GM19351 (cell line): ENCODE data around the gene AFF3.

Source experiments
- ATAC-seq: cut with Tn5 transposase; IDR thresholded peaks from one replicate; pipeline ENCODE4 v1.9.1; 2021; ENCODE audit warnings: mild to moderate bottlenecking, moderate library complexity; ENCODE audit not compliant: unreplicated experiment

Gene AFF3

DNA sequence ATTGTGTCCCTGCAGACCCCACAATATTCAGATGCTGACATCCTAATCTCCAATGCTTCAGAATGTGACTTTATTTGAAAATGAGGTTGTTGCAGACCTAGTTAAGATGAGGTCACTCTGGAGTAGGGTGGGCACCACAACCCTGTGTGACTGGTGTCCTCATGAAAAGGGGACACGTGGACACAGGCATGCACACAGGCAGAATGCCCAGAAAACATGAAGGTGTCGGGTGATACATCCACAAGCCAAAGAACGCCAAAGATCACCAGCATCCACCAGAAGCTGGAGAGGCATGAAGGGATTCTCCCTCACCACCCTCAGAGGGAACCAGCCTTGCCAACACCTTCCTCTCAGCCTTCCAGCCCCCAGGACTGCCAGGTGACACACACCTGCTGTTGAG is 69.3 kb downstream of the AFF3 start:
- ATAC-seq = no peak

- no peak for ATAC-seq
These were observed 69.9 kb downstream of the AFF3 start for GRCh38 chr2:100072503-100072902.

- ATAC-seq = no peak
These were observed 70.9 kb downstream of the AFF3 start for GRCh38 chr2:100071335-100072043.

DNA sequence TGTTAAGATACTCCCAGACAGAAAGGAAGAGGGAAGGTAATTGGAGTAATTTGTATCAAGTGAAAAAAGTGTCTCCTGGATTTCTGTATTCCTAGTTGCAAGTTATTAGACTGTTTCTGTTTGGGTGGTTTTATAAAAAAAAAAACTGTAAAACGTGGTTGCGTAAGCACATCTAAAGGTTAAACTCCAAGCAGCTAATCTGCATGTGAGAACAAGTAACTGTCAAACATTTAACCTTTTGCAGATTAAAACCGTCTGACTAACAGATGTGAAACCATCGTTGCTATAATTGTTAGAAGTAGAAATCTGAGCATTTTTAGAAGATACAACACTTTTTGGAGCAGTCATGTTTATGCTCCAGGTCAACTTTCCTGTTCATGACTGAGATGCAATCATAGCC is 72.3 kb downstream of the AFF3 start:
- ATAC-seq = no peak

- no peak for ATAC-seq
These were observed 74.0 kb downstream of the AFF3 start for GRCh38 chr2:100068395-100068794.

DNA sequence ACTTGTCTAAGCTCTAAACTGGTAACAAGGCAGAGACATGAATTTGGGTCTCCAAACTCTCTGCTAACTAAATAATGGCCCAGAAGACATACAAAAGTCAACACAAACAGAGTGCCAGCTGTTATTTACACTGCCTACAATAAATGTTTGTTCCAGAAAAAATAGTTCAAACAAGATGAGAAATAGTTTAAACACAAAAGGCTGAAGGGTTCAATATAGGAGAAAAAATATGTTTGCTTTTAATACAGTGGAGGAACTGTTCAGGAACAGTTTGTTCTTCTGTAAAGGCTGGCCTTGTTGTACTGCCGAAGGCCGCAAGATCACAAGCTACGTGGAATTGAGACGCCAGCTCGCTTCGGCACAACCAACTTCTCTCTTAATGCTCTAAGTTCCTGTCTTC is 74.6 kb downstream of the AFF3 start:
- no peak for ATAC-seq

GRCh38 chr2:100066856-100067255 is 75.5 kb downstream of the AFF3 start:
- ATAC-seq = no peak

GRCh38 chr2:100066246-100066645 is 76.1 kb downstream of the AFF3 start:
- ATAC-seq = no peak

DNA sequence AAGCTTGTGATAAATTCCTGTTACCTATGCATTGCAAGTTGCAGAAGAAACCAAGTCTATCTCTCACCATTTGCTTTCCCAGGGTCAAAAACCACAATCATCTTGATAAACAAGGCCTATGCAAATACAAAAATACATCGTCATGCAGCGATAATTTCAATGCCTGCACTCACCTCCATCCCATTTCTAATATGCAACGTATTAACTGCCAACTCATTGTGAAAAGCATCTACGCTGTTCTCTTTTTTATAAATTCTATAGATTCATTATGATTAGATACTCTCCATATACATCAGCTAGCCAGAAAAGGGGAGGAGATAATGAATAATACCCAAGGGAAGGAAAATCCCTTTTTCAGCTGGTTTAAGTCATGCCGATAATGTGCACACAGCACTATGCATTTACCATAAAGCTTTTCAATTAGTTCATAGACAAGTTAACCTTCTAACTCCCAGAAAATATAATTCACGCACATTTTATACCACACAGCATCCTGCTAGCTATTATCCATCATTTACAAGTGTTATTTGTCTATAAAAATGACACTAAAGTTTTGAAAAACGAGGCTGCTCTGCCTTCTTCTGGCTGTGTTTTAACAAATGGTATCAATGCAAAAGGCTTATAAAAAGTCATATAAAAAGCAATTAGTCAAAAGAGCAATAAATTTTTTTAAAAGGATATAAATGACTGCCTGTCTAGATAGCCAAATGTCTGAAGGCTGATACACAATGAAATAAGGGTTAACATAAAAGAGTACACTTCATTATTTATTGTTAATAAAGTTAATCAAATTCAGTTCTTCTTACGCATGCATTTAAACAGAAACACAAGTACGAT is 77.6 kb downstream of the AFF3 start:
- no peak for ATAC-seq

- ATAC-seq = no peak
These were observed 78.2 kb downstream of the AFF3 start for GRCh38 chr2:100064165-100064564.

GRCh38 chr2:100063459-100063953 is 78.9 kb downstream of the AFF3 start:
- no peak for ATAC-seq

- ATAC-seq = no peak
These were observed 80.1 kb downstream of the AFF3 start for GRCh38 chr2:100062336-100062735.

- no peak for ATAC-seq
These were observed 81.5 kb downstream of the AFF3 start for GRCh38 chr2:100060875-100061274.

- no peak for ATAC-seq
These were observed 82.8 kb downstream of the AFF3 start for GRCh38 chr2:100059638-100060037.

GRCh38 chr2:100057901-100058261 is 84.5 kb downstream of the AFF3 start:
- no peak for ATAC-seq

DNA sequence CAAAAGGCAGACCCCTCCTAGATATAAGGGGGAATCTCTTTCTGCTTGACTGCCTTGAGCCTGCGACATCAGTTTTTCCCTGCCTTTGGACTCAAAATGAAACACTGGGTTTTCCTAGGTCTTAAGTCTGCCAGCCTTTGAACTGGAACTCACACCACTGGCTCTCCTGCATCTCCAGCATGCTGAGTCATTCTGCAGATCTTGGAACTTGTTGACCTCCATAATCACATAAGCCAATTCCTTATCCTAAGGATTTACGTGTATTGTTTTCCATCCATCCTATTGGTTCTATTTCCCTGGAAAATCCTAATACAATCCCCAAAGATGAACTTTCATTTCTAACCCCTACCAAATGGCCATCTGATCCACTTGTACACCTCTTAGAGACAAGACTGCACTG is 88.0 kb downstream of the AFF3 start:
- no peak for ATAC-seq

- no peak for ATAC-seq
These were observed 89.1 kb downstream of the AFF3 start for GRCh38 chr2:100053087-100053885.

GRCh38 chr2:100052650-100053049 is 89.7 kb downstream of the AFF3 start:
- no peak for ATAC-seq

DNA sequence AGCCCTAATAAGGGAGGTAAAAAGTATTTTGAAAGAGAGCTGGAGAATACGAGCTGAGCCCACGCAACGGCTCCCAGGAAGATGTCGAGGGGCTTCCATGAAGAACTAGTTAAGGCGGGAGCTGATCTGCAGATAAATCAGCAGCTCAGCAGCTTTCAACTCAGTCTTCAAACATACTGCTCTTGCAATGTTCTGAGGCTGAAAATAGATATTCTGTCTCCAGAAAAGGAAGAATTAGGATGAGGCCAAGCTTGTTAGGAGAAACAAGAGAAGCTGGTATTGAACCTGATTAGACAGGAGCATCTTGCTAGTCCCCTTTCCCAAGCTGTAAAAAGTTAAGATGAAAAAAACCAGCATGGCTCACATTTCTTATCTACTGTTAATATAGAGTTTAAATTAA is 91.1 kb downstream of the AFF3 start:
- ATAC-seq = no peak

DNA sequence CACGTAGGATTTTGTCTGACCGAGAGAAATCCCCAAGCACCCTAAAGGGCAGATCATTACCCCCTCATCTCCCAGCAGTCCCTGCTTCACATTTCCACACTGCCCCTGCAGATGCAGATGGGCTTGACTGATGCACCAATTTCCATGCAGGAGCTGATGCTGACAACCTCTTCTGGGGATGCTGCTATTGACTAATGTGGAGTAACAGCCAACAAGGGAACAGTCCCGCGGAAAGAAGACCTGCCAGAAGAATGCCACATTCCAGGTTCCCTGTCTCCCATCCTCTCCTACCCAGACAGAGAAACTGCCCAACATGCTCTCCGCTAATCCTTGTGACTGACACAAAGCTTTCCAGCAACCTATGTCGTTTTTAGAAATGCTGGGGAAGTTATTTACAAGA is 91.7 kb downstream of the AFF3 start:
- no peak for ATAC-seq
